Hepatocyte (in vitro differentiated cells): ENCODE measurements around the gene AVPR2. TPM values are rescaled to one million over a fixed set of nuclear protein-coding genes. Genes with fewer than 3 reads are reported as not detected.
A peak's percentile ranks its signal among the peaks of the same experiment; 100 is the strongest.

ENCODE experiments used
- DNase-seq: peaks from one replicate; pipeline ENCODE4 v3.0.0-alpha.2; 2016; ENCODE audit warnings: low spot score
- H2AFZ ChIP-seq: fragments of 200-600 bp; sonication (generic); 2 replicates; pipeline ENCODE4 v1.6.0; 2016; ENCODE audit warnings: antibody characterized with exemption, mild to moderate bottlenecking
- H3K27ac ChIP-seq: fragments of 200-600 bp; sonication (generic); 2 replicates; pipeline ENCODE4 v1.5.1; 2016; ENCODE audit warnings: mild to moderate bottlenecking
- H3K27me3 ChIP-seq: fragments of 200-600 bp; sonication (generic); 2 replicates; pipeline ENCODE4 v1.6.1; 2016
- H3K36me3 ChIP-seq: fragments of 200-600 bp; sonication (generic); replicated peaks from 2 replicates; pipeline ENCODE4 v1.5.1; 2016; ENCODE audit warnings: low read depth; ENCODE audit not compliant: insufficient read depth
- H3K4me1 ChIP-seq: fragments of 200-600 bp; sonication (generic); 2 replicates; pipeline ENCODE4 v1.5.1; 2016; ENCODE audit warnings: mild to moderate bottlenecking, moderate library complexity; ENCODE audit not compliant: insufficient read depth
- H3K4me2 ChIP-seq: fragments of 200-600 bp; sonication (generic); 2 replicates; pipeline ENCODE4 v1.6.0; 2016
- H3K4me3 ChIP-seq: fragments of 200-600 bp; sonication (generic); 2 replicates; pipeline ENCODE4 v1.5.1; 2016; ENCODE audit warnings: mild to moderate bottlenecking
- H3K79me2 ChIP-seq: fragments of 200-600 bp; sonication (generic); 2 replicates; pipeline ENCODE4 v1.6.0; 2017; ENCODE audit warnings: mild to moderate bottlenecking
- H3K9me2 ChIP-seq: fragments of 200-600 bp; sonication (generic); replicated peaks from 2 replicates; pipeline ENCODE4 v1.6.0; 2017; ENCODE audit warnings: mild to moderate bottlenecking; ENCODE audit not compliant: insufficient read depth
- H3K9me3 ChIP-seq: fragments of 200-600 bp; sonication (generic); 2 replicates; pipeline ENCODE4 v1.5.1; 2016; ENCODE audit warnings: low read depth, mild to moderate bottlenecking
- H4K20me1 ChIP-seq: fragments of 200-600 bp; sonication (generic); 2 replicates; pipeline ENCODE4 v1.6.0; 2016; ENCODE audit warnings: mild to moderate bottlenecking; ENCODE audit not compliant: insufficient read depth, poor library complexity, severe bottlenecking
- CTCF ChIP-seq: fragments of 200-600 bp; sonication (generic); IDR thresholded peaks from 2 replicates; pipeline ENCODE4 v1.5.1; 2016; ENCODE audit warnings: antibody characterized with exemption, mild to moderate bottlenecking; ENCODE audit not compliant: poor library complexity
- EZH2 ChIP-seq: fragments of 200-600 bp; sonication (generic); IDR thresholded peaks from 2 replicates; pipeline ENCODE4 v1.6.1; 2016; ENCODE audit warnings: antibody characterized with exemption, mild to moderate bottlenecking, borderline replicate concordance
- EZH2phosphoT487 ChIP-seq: fragments of 200-600 bp; sonication (generic); IDR thresholded peaks from one replicate; pipeline ENCODE4 v1.6.1; 2018; ENCODE audit warnings: antibody characterized with exemption, mild to moderate bottlenecking, low read depth, moderate library complexity; ENCODE audit not compliant: unreplicated experiment, severe bottlenecking
- WGBS: methylation state at CpG from one replicate; pipeline ENCODE4 v1.1.6; 2016; ENCODE audit warnings: low lambda C conversion rate; ENCODE audit errors: missing lambda C conversion rate; 5-methylcytosine and 5-hydroxymethylcytosine counted together
- polyA plus RNA-seq: library from polyadenylated mRNA; unstranded; fragments of >200 nt; fragmentation: Nextera tagmentation; extraction: Ambion mirVana; gene quantifications from 2 replicates; pipeline ENCODE4 v1.2.1, GENCODE V29; 2016
- total RNA-seq: library from RNA; depleted of rRNA; stranded (reverse); fragments of >200 nt; gene quantifications from 2 replicates; pipeline ENCODE4 v1.2.3, GENCODE V29; 2014

Gene AVPR2
- total and polyA plus RNA-seq, 2 experiments from 2014 or later: not detected

GRCh38 chrX:153927672-153927921, 23.1 kb downstream of the AVPR2 start:
- Histone ChIP-seq H3K27ac (peak overlapping the region; percentile 95), H3K4me2 (peak overlapping the region; percentile 85), H4K20me1 (no peaks in the 10 kb centered on the region), H3K36me3 (no peaks in the 10 kb centered on the region), H2AFZ (no peak overlapping the region), H3K27me3 (no peaks in the 10 kb centered on the region), H3K9me2 (no peaks in the 10 kb centered on the region), H3K4me1 (peaks cover 7% of the 10 kb centered on the region), H3K9me3 (no peaks in the 10 kb centered on the region), H3K4me3 (peak overlapping the region; percentile 38), H3K79me2 (peaks cover 1% of the 10 kb centered on the region)
- WGBS: 36% methylated on average over 8 of the region's 8 CpGs
- TF ChIP-seq EZH2phosphoT487: no peak
- no peak for TF ChIP-seq EZH2
- TF ChIP-seq CTCF: no peak
- DNase-seq: no peak

- Histone ChIP-seq H3K27ac (peak overlapping the region; percentile 95), H3K4me2 (peak overlapping the region; percentile 85), H3K9me2 (no peaks in the 10 kb centered on the region), H3K9me3 (no peaks in the 10 kb centered on the region), H3K4me1 (peaks cover 7% of the 10 kb centered on the region), H2AFZ (no peak overlapping the region), H3K4me3 (peak overlapping the region; percentile 38), H4K20me1 (no peaks in the 10 kb centered on the region), H3K27me3 (no peaks in the 10 kb centered on the region), H3K79me2 (peaks cover 7% of the 10 kb centered on the region), H3K36me3 (no peaks in the 10 kb centered on the region)
- no peak for TF ChIP-seq EZH2phosphoT487
- peak; percentile 22 for TF ChIP-seq CTCF
- DNase-seq: peak; percentile 96
- 35% methylated on average over 67 of the region's 76 CpGs for WGBS
Measured at GRCh38 chrX:153927922-153928760, 23.7 kb downstream of the AVPR2 start.

GRCh38 chrX:153928846-153929245, 24.4 kb downstream of the AVPR2 start:
- 83% methylated on average over 8 of the region's 9 CpGs for WGBS
- no peak overlapping the region for H3K4me3 ChIP-seq
- peaks cover 14% of the 10 kb centered on the region for H3K79me2 ChIP-seq
- no peaks in the 10 kb centered on the region for H3K27me3 ChIP-seq
- no peak for TF ChIP-seq CTCF
- peak overlapping the region; percentile 57 for H3K4me2 ChIP-seq
- H4K20me1 ChIP-seq: no peaks in the 10 kb centered on the region
- no peak overlapping the region for H2AFZ ChIP-seq
- peaks cover 7% of the 10 kb centered on the region for H3K4me1 ChIP-seq
- H3K9me2 ChIP-seq: no peaks in the 10 kb centered on the region
- H3K36me3 ChIP-seq: no peaks in the 10 kb centered on the region
- no peak overlapping the region for H3K27ac ChIP-seq
- H3K9me3 ChIP-seq: no peaks in the 10 kb centered on the region
- DNase-seq: no peak

- Histone ChIP-seq H2AFZ (no peak overlapping the region), H3K9me3 (no peaks in the 10 kb centered on the region), H3K27me3 (no peaks in the 10 kb centered on the region), H3K79me2 (peaks cover 18% of the 10 kb centered on the region), H4K20me1 (no peaks in the 10 kb centered on the region), H3K27ac (no peak overlapping the region), H3K4me2 (no peak overlapping the region), H3K4me3 (no peak overlapping the region), H3K36me3 (no peaks in the 10 kb centered on the region), H3K9me2 (no peaks in the 10 kb centered on the region), H3K4me1 (peaks cover 7% of the 10 kb centered on the region)
- TF ChIP-seq EZH2phosphoT487 (no peak), CTCF (no peak), EZH2 (no peak)
- DNase-seq: no peak
- WGBS: 88% methylated on average over 10 of the region's 10 CpGs
Measured at GRCh38 chrX:153929576-153929975, 25.1 kb downstream of the AVPR2 start.
